Neutrophil (primary cell): ENCODE results near the gene STAG3.
A peak's percentile ranks its signal among the peaks of the same experiment; 100 is the strongest.
"Not testable (repeated sequence)": the region's sequence is repeated elsewhere in the genome, so short reads cannot be mapped to it uniquely, and the experiment has no call there.

Source experiments
- H3K27ac ChIP-seq: fragments of 200-600 bp; sonication (generic); 2 replicates; pipeline ENCODE4 v1.5.1; 2016; ENCODE audit warnings: mild to moderate bottlenecking, moderate library complexity
- H3K27me3 ChIP-seq: fragments of 200-600 bp; sonication (generic); 2 replicates; pipeline ENCODE4 v1.6.0; 2016; ENCODE audit warnings: mild to moderate bottlenecking
- H3K36me3 ChIP-seq: fragments of 200-600 bp; sonication (generic); 2 replicates; pipeline ENCODE4 v1.5.1; 2017
- H3K4me1 ChIP-seq, 2 experiments: fragments of 200-600 bp in 1 of 2; sonication (generic) in 1 of 2; 1 replicate in 1 of 2; 2 replicates in 1 of 2; pipeline versions ENCODE4 v1.5.1 to v1.6.1; 2013 to 2016; ENCODE audit warnings: low read depth in 1 of 2, low read length in 1 of 2, mild to moderate bottlenecking in 1 of 2, moderate library complexity in 1 of 2; ENCODE audit not compliant: control insufficient read depth in 1 of 2, insufficient read depth in 1 of 2
- H3K4me3 ChIP-seq, 2 experiments: fragments of 200-600 bp in 1 of 2; sonication (generic) in 1 of 2; 1 replicate in 1 of 2; 2 replicates in 1 of 2; pipeline ENCODE4 v1.5.1; 2013 to 2016; ENCODE audit warnings: low read depth in 1 of 2, low read length in 1 of 2, mild to moderate bottlenecking in 1 of 2, moderate library complexity in 1 of 2
- H3K9me3 ChIP-seq: fragments of 200-600 bp; sonication (generic); 2 replicates; pipeline ENCODE4 v1.5.1; 2016
- TF ChIP-seq, protein P1 (sequence below): fragments of 200-600 bp; sonication (generic); IDR thresholded peaks from 2 replicates; pipeline ENCODE4 v1.5.1; 2016; ENCODE audit warnings: antibody characterized with exemption

The STAG3 gene

DNA sequence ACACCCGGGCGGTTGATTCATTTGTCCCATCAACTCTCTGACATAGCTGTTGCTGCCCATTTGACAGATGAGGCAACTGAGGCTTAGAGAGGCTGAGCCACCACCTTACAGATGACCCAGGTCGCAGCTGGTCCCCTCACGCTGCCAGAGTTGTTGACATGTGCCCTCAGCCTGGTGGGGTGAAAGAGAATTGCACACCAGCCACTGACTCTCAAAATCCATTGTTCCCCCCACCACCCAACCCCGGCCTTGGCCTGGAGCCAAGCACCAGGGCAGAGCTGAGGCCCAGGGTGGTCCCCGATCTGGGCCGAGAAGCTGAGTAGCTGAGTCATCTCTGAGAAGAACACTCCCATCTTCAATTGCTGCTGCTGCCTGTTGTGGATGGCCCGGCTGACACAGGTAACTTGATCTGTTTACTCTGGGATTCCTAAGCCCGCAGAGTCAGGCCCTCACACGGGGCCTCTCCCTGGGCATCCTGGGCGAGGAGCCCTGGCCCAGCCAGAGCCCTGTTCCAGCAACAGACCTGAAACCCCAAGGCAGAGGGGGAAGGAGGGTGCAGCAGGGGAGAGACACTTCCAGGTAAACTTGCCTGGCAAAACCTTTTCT, 69.5 kb downstream of the STAG3 start:
- Histone ChIP-seq H3K36me3 (no peaks in the 10 kb centered on the region), H3K27me3 (no peaks in the 10 kb centered on the region), H3K27ac (peak overlapping the region; percentile 10), H3K9me3 (no peaks in the 10 kb centered on the region), H3K4me1 (peaks cover 9 to 25% of the 10 kb centered on the region in 2 experiments), H3K4me3 (no peak overlapping the region)
- TF ChIP-seq, protein P1, sequence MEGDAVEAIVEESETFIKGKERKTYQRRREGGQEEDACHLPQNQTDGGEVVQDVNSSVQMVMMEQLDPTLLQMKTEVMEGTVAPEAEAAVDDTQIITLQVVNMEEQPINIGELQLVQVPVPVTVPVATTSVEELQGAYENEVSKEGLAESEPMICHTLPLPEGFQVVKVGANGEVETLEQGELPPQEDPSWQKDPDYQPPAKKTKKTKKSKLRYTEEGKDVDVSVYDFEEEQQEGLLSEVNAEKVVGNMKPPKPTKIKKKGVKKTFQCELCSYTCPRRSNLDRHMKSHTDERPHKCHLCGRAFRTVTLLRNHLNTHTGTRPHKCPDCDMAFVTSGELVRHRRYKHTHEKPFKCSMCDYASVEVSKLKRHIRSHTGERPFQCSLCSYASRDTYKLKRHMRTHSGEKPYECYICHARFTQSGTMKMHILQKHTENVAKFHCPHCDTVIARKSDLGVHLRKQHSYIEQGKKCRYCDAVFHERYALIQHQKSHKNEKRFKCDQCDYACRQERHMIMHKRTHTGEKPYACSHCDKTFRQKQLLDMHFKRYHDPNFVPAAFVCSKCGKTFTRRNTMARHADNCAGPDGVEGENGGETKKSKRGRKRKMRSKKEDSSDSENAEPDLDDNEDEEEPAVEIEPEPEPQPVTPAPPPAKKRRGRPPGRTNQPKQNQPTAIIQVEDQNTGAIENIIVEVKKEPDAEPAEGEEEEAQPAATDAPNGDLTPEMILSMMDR: no peak

DNA sequence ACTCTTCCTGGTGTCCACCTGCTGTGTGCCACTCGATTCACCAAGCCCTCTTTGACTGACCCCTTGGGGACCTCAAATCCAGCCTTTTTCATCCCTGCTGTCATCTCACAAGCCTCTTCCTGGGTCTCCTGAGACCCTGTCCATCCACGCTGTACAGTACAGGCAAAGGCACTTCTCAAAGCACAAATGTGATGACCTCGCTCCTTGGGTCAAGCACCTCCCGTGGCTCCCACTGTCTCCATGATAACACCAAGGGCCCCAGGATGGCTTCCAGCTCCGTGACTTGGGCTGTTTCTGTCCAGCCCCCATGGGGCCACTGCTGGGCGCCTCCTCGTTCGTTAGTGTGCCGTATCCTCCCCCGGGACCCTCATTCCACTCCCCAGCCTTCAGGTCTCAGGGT, 70.8 kb downstream of the STAG3 start:
- Histone ChIP-seq H3K4me3 (no peak overlapping the region), H3K27ac (no peak overlapping the region), H3K27me3 (no peaks in the 10 kb centered on the region), H3K4me1 (peaks cover 6 to 20% of the 10 kb centered on the region in 2 experiments), H3K9me3 (no peaks in the 10 kb centered on the region), H3K36me3 (no peaks in the 10 kb centered on the region)
- TF ChIP-seq, protein P1: no peak

GRCh38 chr7:100257017-100257416, 79.3 kb downstream of the STAG3 start:
- H3K9me3 ChIP-seq: no peaks in the 10 kb centered on the region
- no peaks in the 10 kb centered on the region for H3K27me3 ChIP-seq
- H3K4me3 ChIP-seq: no peak overlapping the region
- H3K4me1 ChIP-seq: peaks cover 0 to 3% of the 10 kb centered on the region in 2 experiments
- TF ChIP-seq, protein P1: no peak
- H3K27ac ChIP-seq: no peak overlapping the region
- no peaks in the 10 kb centered on the region for H3K36me3 ChIP-seq

GRCh38 chr7:100259984-100260383, 82.3 kb downstream of the STAG3 start:
- H3K4me3 ChIP-seq, H3K27me3 ChIP-seq, H3K9me3 ChIP-seq, H3K36me3 ChIP-seq, H3K27ac ChIP-seq, H3K4me1 ChIP-seq: not testable (repeated sequence)

GRCh38 chr7:100262896-100263295, 85.2 kb downstream of the STAG3 start:
- H3K27ac ChIP-seq: not testable (repeated sequence)
- H3K36me3 ChIP-seq: peaks cover 13% of the 10 kb centered on the region

More at GRCh38 chr7:100262896-100263295, 85.2 kb downstream of the STAG3 start:
- H3K4me1 ChIP-seq, H3K4me3 ChIP-seq, H3K9me3 ChIP-seq, H3K27me3 ChIP-seq: not testable (repeated sequence)
